SK-N-SH (cell line): ENCODE data around the gene PODXL2. TPM values are rescaled to one million over a fixed set of nuclear protein-coding genes. Genes with fewer than 3 reads are reported as not detected.

Experiments used
- CTCF ChIA-PET: fragments of 300-600, 350-600 bp; formaldehyde crosslinking; extraction: SDS; loops from one replicate; lab custom pipeline; 2021; lab: Yijun Ruan, JAX
- POLR2A ChIA-PET: fragments of 350-600 bp; sonication (Branson Sonifier 250); formaldehyde crosslinking; extraction: SDS; loops from one replicate; lab custom pipeline; 2020; ENCODE audit warnings: antibody characterized with exemption, inconsistent platforms; lab: Yijun Ruan, JAX
- DNase-seq: peaks from one replicate; pipeline ENCODE4 v3.0.0; 2012
- H2AFZ ChIP-seq: fragments of 200-600 bp; sonication (generic); 2 replicates; pipeline ENCODE4 v1.8.1; 2016; ENCODE audit warnings: antibody characterized with exemption, mild to moderate bottlenecking, low read depth
- H3F3A ChIP-seq: fragments of 200-600 bp; sonication (generic); replicated peaks from 2 replicates; pipeline ENCODE3; 2016; ENCODE audit warnings: antibody characterized with exemption, mild to moderate bottlenecking; ENCODE audit not compliant: insufficient read depth
- H3K27ac ChIP-seq, 2 experiments: fragments of 200-500 bp in 1 of 2; fragments of 200-600 bp in 1 of 2; sonication (Bioruptor generic) in 1 of 2; sonication (generic), shearing (Covaris generic) in 1 of 2; 2 replicates each; pipeline versions ENCODE4 v1.5.1 to v1.6.1; 2014 to 2016; ENCODE audit warnings: low read depth in 2 of 2, inconsistent platforms in 1 of 2, low read length in 1 of 2, mild to moderate bottlenecking in 1 of 2, mixed read lengths in 1 of 2
- H3K27me3 ChIP-seq: fragments of 200-600 bp; sonication (generic), shearing (Covaris generic); 2 replicates; pipeline ENCODE4 v1.6.1; 2016; ENCODE audit warnings: mixed run types; ENCODE audit not compliant: insufficient read depth
- H3K36me3 ChIP-seq, 2 experiments: fragments of 200-500 bp in 1 of 2; fragments of 200-600 bp in 1 of 2; sonication (Bioruptor generic) in 1 of 2; sonication (generic) in 1 of 2; replicated peaks in 1 of 2; 2 replicates each; pipeline versions ENCODE3 to v1.5.1; 2014 to 2016; ENCODE audit warnings: low read length in 1 of 2, mild to moderate bottlenecking in 1 of 2; ENCODE audit not compliant: insufficient read depth in 2 of 2, control insufficient read depth in 1 of 2
- H3K4me1 ChIP-seq, 2 experiments: fragments of 200-500 bp in 1 of 2; fragments of 200-600 bp in 1 of 2; sonication (Bioruptor generic) in 1 of 2; sonication (generic), shearing (Covaris generic) in 1 of 2; 2 replicates each; pipeline versions ENCODE4 v1.5.1 to v1.6.1; 2014 to 2016; ENCODE audit warnings: low read depth in 1 of 2, low read length in 1 of 2, mixed run types in 1 of 2; ENCODE audit not compliant: insufficient read depth in 2 of 2, control insufficient read depth in 1 of 2
- H3K4me2 ChIP-seq: fragments of 200-600 bp; sonication (generic), shearing (Covaris generic); 2 replicates; pipeline ENCODE4 v1.6.1; 2017; ENCODE audit warnings: mixed run types
- H3K4me3 ChIP-seq, 2 experiments: fragments of 200-500 bp in 1 of 2; fragments of 200-600 bp in 1 of 2; sonication (Bioruptor generic) in 1 of 2; sonication (generic), shearing (Covaris generic) in 1 of 2; 2 replicates each; pipeline versions ENCODE4 v1.5.1 to v1.8.1; 2014 to 2016; ENCODE audit warnings: low read depth in 2 of 2, inconsistent platforms in 1 of 2, low read length in 1 of 2, mild to moderate bottlenecking in 1 of 2, mixed read lengths in 1 of 2, moderate library complexity in 1 of 2
- H3K79me2 ChIP-seq: fragments of 200-600 bp; sonication (generic); 2 replicates; pipeline ENCODE4 v1.8.1; 2017; ENCODE audit warnings: mild to moderate bottlenecking; ENCODE audit not compliant: insufficient read depth
- H3K9ac ChIP-seq: fragments of 200-600 bp; sonication (generic); 2 replicates; pipeline ENCODE4 v1.6.1; 2017; ENCODE audit warnings: mixed run types
- H3K9me2 ChIP-seq: fragments of 200-600 bp; sonication (generic); 2 replicates; pipeline ENCODE4 v1.6.1; 2017; ENCODE audit warnings: mixed run types
- H3K9me3 ChIP-seq: fragments of 200-600 bp; sonication (generic); 2 replicates; pipeline ENCODE4 v1.6.1; 2017; ENCODE audit warnings: mixed run types, mild to moderate bottlenecking, moderate library complexity
- H4K20me1 ChIP-seq: fragments of 200-600 bp; sonication (generic); 2 replicates; pipeline ENCODE4 v1.6.1; 2017; ENCODE audit warnings: mild to moderate bottlenecking, mixed run types; ENCODE audit not compliant: insufficient read depth
- ELF1 ChIP-seq: IDR thresholded peaks from 2 replicates; pipeline ENCODE4 v1.4.0; 2012
- EP300 ChIP-seq, 2 experiments: IDR thresholded peaks; 2 replicates each; pipeline versions ENCODE4 v1.4.0 to v1.6.1; 2012; ENCODE audit warnings: borderline replicate concordance in 1 of 2, low read depth in 1 of 2, low read length in 1 of 2
- EZH2phosphoT487 ChIP-seq: fragments of 200-600 bp; sonication (generic); IDR thresholded peaks from 2 replicates; pipeline ENCODE4 v1.6.1; 2017; ENCODE audit warnings: low read depth, mixed run types, mild to moderate bottlenecking, antibody characterized with exemption, moderate library complexity, borderline replicate concordance
- FOXM1 ChIP-seq: IDR thresholded peaks from 2 replicates; pipeline ENCODE4 v1.4.0; 2012; ENCODE audit warnings: low read depth, mild to moderate bottlenecking
- MXI1 ChIP-seq: IDR thresholded peaks from 2 replicates; pipeline ENCODE4 v1.6.1; 2012; ENCODE audit warnings: mild to moderate bottlenecking, low read depth, low read length, improper control_type of control experiment
- RFX5 ChIP-seq: IDR thresholded peaks from 2 replicates; pipeline ENCODE4 v1.6.1; 2012; ENCODE audit warnings: mild to moderate bottlenecking, improper control_type of control experiment, low read length
- RXRA ChIP-seq: IDR thresholded peaks from 2 replicates; pipeline ENCODE4 v1.4.0; 2012; ENCODE audit warnings: low read depth, mild to moderate bottlenecking, borderline replicate concordance
- SIN3A ChIP-seq: IDR thresholded peaks from 2 replicates; pipeline ENCODE4 v1.6.1; 2012; ENCODE audit warnings: low read depth, mild to moderate bottlenecking, low read length, moderate library complexity, borderline replicate concordance
- SMC3 ChIP-seq: IDR thresholded peaks from 2 replicates; pipeline ENCODE4 v1.6.1; 2012; ENCODE audit warnings: low read depth, low read length, improper control_type of control experiment
- TAF1 ChIP-seq: IDR thresholded peaks from 2 replicates; pipeline ENCODE4 v1.6.1; 2012; ENCODE audit warnings: low read depth, mild to moderate bottlenecking, low read length, moderate library complexity, borderline replicate concordance
- TCF12 ChIP-seq: IDR thresholded peaks from 2 replicates; pipeline ENCODE4 v1.4.0; 2012
- YY1 ChIP-seq: IDR thresholded peaks from 2 replicates; pipeline ENCODE4 v1.4.0; 2012; ENCODE audit warnings: low read depth, mild to moderate bottlenecking
- WGBS: methylation state at CpG from one replicate; pipeline ENCODE4 v1.1.6; 2017; ENCODE audit warnings: low lambda C conversion rate; 5-methylcytosine and 5-hydroxymethylcytosine counted together
- polyA plus RNA-seq, 3 experiments: library from polyadenylated mRNA; depleted of rRNA; stranded (reverse); fragments of >200 nt; gene quantifications; 2 replicates each; pipeline ENCODE4 v1.2.3, GENCODE V29; 2012
- TF ChIP-seq, protein P1 (sequence below): IDR thresholded peaks from 2 replicates; pipeline ENCODE4; 2012
- TF ChIP-seq, protein P2 (sequence below): IDR thresholded peaks from 2 replicates; pipeline ENCODE4 v1.6.1; 2012; ENCODE audit warnings: mild to moderate bottlenecking, low read depth, low read length, moderate library complexity

Gene PODXL2
- polyA plus RNA-seq, 1 of the 3 experiments (the other 2 are of a cell fraction), result 27.5 TPM

DNA sequence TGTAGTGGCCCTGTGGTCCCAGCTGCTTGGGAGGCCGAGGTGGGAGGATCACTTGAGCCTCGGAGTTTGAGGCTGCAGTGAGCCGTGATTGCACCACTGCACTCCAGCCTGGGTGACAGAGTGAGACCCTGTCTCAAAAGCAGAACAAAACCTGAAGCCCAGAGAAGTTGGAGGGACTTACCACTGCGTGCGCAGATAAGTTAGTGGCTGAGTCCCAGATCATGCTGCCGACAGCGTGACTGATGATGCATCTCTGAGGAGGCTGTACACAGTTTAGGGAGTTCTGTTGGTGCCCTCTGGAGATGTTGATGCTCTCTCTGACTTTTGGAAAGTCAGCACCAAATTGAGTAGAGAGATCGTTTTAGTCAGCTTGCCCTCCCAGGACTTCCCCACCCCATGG is 27.9 kb downstream of the PODXL2 start (continued):
- TF ChIP-seq, protein P1, sequence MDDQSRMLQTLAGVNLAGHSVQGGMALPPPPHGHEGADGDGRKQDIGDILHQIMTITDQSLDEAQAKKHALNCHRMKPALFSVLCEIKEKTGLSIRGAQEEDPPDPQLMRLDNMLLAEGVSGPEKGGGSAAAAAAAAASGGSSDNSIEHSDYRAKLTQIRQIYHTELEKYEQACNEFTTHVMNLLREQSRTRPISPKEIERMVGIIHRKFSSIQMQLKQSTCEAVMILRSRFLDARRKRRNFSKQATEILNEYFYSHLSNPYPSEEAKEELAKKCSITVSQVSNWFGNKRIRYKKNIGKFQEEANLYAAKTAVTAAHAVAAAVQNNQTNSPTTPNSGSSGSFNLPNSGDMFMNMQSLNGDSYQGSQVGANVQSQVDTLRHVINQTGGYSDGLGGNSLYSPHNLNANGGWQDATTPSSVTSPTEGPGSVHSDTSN, result no peak
- no peak for TF ChIP-seq FOXM1
- TF ChIP-seq, all 33 proteins: peak for 0

DNA sequence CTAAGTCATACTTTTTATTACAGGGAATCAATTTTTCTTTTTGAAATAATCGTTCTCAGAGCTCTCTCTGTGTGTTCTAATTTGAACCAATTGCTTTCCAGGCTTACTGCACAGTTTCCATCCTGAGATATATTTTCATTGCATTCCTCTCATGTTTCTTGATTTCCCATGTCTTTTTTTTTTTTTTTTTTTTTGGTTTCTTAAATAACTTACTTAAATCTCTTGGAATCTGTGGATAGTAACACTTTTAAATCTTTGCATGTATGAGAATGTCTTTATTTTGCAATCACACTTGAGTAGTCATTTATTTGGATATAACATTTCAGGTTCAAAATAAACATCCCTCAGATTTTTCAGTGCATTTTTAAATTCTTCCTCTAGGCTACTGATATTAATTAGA is 29.2 kb downstream of the PODXL2 start:
- Histone ChIP-seq H3K4me2 (no peak overlapping the region), H2AFZ (no peak overlapping the region), H3K4me3 (no peak overlapping the region), H3K9me3 (no peaks in the 10 kb centered on the region), H3K9ac (no peak overlapping the region), H3K27ac (no peak overlapping the region), H3K9me2 (no peaks in the 10 kb centered on the region), H3K27me3 (no peaks in the 10 kb centered on the region), H3K79me2 (no peaks in the 10 kb centered on the region), H4K20me1 (no peaks in the 10 kb centered on the region), H3K36me3 (peaks cover 0 to 6% of the 10 kb centered on the region in 2 experiments), H3F3A (peaks cover 14% of the 10 kb centered on the region), H3K4me1 (peaks cover 0 to 8% of the 10 kb centered on the region in 2 experiments; a peak in 1 of 4 replicates)
- DNase-seq, result no peak
- TF ChIP-seq ELF1, result no peak
- TF ChIP-seq, protein P1, result no peak
- no peak for TF ChIP-seq RXRA
- TF ChIP-seq TAF1, result no peak
- no peak for TF ChIP-seq SMC3
- TF ChIP-seq SIN3A, result no peak
- no peak for TF ChIP-seq EP300 (IDR thresholded peaks at IDR 0.05; ENCODE audit: borderline replicate concordance in 1 of 2, low read depth in 1 of 2, low read length in 1 of 2)
- TF ChIP-seq RFX5, result no peak
- no peak for TF ChIP-seq YY1
- TF ChIP-seq TCF12, result no peak
- TF ChIP-seq FOXM1, result no peak
- no peak for TF ChIP-seq MXI1
- TF ChIP-seq, protein P2, sequence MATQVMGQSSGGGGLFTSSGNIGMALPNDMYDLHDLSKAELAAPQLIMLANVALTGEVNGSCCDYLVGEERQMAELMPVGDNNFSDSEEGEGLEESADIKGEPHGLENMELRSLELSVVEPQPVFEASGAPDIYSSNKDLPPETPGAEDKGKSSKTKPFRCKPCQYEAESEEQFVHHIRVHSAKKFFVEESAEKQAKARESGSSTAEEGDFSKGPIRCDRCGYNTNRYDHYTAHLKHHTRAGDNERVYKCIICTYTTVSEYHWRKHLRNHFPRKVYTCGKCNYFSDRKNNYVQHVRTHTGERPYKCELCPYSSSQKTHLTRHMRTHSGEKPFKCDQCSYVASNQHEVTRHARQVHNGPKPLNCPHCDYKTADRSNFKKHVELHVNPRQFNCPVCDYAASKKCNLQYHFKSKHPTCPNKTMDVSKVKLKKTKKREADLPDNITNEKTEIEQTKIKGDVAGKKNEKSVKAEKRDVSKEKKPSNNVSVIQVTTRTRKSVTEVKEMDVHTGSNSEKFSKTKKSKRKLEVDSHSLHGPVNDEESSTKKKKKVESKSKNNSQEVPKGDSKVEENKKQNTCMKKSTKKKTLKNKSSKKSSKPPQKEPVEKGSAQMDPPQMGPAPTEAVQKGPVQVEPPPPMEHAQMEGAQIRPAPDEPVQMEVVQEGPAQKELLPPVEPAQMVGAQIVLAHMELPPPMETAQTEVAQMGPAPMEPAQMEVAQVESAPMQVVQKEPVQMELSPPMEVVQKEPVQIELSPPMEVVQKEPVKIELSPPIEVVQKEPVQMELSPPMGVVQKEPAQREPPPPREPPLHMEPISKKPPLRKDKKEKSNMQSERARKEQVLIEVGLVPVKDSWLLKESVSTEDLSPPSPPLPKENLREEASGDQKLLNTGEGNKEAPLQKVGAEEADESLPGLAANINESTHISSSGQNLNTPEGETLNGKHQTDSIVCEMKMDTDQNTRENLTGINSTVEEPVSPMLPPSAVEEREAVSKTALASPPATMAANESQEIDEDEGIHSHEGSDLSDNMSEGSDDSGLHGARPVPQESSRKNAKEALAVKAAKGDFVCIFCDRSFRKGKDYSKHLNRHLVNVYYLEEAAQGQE, result no peak
- no peak for TF ChIP-seq EZH2phosphoT487
- ChIA-PET CTCF (interaction anchor here (1.1 to 1.6 kb wide), 5 partner anchors 10 to 313 kb away, joined by 3 to 4 read pairs (median 4); no protein-coding TSS in a partner anchor), POLR2A (interaction anchor here (0.6 kb wide), 1 partner anchor 11 kb away, joined by 3 read pairs; no protein-coding TSS in a partner anchor)
- 42% methylated on average over 1 of the region's 1 CpG for WGBS
